RWPE1 (cell line): ENCODE data around the gene CARD10.
A peak's percentile ranks its signal among the peaks of the same experiment; 100 is the strongest.

Source experiments
- CTCF ChIA-PET: fragments of 350-600 bp; sonication (Branson Sonifier 250); formaldehyde crosslinking; extraction: SDS; loops from one replicate; lab custom pipeline; 2021; lab: Yijun Ruan, JAX
- POLR2A ChIA-PET: fragments of 400-600 bp; formaldehyde crosslinking; extraction: SDS; loops from one replicate; lab custom pipeline; 2020; ENCODE audit warnings: antibody characterized with exemption; ENCODE audit not compliant: low non-redundant PET; lab: Yijun Ruan, JAX
- DNase-seq: peaks from one replicate; pipeline ENCODE4 v3.0.0; 2012; ENCODE audit warnings: low spot score
- H3K27ac ChIP-seq: fragments of 450-650 bp; 2 replicates; pipeline ENCODE4 v1.5.1; 2017
- TF ChIP-seq, protein P1 (sequence below): fragments of 450-650 bp; conservative IDR thresholded peaks from 2 replicates; pipeline ENCODE4 v1.5.1; 2017; ENCODE audit warnings: low read depth, mild to moderate bottlenecking

Gene CARD10

DNA sequence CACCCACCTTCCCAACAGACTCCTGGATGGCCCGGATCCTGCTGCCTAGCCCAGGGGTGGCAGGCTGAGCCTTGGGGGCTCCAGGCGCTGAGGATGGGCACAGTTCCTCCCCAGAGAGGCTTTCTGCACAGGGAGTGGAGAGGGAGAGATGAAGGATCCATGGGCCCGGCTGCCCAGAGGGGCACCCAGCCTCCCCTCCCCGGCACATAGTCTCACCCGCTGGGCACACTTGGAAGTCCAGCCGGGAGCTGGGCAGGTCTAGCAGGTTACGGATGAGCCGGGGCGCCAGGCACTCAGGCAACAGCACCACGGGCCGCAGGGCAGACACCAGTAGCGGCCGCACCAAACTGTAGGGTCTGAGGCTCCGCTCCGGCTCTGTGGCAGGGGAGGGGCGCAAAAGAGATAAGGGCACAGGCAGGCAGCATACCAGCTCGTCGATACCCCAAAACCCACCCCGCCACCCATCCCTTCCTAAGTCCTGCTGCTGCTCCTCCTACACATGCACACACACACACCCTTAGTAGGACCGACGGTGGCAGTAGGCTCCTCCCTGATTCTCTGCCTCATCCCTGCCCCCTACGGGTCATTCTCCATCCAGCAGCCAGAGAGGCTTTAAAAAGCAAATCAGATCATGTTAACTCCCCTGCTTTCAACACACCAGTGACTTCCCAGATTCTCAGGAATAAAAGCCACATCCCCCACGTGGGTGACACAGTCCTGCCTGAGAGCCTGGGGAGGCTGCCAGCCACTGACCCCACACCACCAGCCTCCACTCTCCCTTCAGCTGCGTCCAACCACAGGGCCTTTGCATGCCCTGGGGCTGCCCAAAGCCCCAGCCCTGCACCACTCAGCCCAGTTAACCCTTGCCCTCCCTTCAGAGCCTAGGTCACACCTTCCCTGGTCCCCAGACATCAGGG lies 26.5 kb downstream of the CARD10 start:
- POLR2A ChIA-PET = no interaction called here
- CTCF ChIA-PET = interaction anchor here (0.6 to 0.8 kb wide), 4 partner anchors 20 to 255 kb away, joined by 3 to 4 read pairs (median 3); no protein-coding TSS in a partner anchor
- no peak for DNase-seq
- TF ChIP-seq, protein P1, sequence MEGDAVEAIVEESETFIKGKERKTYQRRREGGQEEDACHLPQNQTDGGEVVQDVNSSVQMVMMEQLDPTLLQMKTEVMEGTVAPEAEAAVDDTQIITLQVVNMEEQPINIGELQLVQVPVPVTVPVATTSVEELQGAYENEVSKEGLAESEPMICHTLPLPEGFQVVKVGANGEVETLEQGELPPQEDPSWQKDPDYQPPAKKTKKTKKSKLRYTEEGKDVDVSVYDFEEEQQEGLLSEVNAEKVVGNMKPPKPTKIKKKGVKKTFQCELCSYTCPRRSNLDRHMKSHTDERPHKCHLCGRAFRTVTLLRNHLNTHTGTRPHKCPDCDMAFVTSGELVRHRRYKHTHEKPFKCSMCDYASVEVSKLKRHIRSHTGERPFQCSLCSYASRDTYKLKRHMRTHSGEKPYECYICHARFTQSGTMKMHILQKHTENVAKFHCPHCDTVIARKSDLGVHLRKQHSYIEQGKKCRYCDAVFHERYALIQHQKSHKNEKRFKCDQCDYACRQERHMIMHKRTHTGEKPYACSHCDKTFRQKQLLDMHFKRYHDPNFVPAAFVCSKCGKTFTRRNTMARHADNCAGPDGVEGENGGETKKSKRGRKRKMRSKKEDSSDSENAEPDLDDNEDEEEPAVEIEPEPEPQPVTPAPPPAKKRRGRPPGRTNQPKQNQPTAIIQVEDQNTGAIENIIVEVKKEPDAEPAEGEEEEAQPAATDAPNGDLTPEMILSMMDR = peak; percentile 20; the same call in 1 of the 2 replicates
- H3K27ac ChIP-seq = peak overlapping the region; percentile 96

DNA sequence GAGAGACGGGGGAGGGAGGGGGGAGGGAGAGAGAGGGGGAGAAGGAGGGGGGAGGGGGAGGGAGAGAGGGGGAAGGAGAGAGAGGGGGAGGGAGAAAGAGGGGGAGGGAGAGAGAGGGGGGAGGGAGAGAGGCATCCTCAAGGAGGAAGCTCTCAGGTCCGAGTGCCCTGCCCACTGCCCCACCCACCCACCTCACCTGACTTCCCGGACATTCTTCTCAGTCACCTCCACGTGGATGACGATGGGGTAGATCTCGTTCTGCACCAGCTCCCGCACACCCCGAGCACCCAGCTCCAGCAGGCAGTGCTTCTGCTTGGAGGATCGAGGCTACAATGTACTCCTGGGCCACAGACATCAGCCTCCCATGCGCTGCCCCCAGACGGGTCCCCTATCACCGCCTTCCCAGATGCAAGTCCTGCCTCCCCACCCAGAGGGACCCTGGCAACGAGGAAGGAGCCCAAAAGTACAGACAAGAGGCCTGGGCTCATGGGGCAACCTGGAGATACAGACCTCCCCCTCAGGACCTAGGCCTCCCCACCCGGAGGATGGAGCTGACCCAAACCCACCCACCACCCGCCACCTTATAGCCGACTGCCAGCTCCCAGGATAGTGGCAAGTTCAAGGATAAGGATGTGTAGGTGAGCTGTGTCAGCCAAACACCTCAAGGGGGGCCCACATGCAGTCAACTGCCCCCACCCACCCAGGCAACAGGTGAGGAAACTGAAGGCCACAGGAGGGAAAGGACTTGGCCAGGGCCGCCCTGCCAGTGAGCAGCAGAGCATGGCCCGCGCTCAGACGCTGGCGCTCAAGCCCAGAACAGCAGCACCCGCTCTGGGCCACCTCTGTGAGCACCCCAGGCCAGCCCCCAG lies 27.4 kb downstream of the CARD10 start:
- ChIA-PET CTCF (interaction anchor here (0.7 to 1.1 kb wide), 3 partner anchors 19 to 78 kb away, joined by 3 to 4 read pairs (median 3); no protein-coding TSS in a partner anchor), POLR2A (no interaction called here)
- H3K27ac ChIP-seq = peak overlapping the region; percentile 96
- TF ChIP-seq, protein P1 = no peak
- peak; percentile 30 for DNase-seq

DNA sequence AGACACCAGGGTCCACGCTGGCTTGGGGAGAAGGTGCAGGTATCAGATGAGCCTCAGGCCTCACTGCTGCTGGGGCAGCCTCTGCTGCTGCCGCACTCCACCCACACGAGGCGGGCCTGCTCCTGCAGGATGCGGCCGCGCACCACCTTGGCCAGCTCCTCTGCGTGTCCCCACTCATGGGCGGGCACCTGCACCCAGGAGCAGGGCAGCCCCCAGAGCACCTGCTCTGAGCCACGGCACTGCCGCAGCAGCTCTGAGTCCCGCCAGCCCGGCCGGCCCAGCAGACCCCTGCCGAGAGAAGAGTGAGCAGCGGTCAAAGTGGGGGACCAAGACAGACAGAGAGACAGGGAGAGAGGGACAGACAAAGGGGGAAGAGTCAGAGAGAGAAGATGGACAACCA lies 28.1 kb downstream of the CARD10 start:
- ChIA-PET CTCF (interaction anchor here (1.1 kb wide), 1 partner anchor 19 kb away, joined by 3 read pairs; no protein-coding TSS in a partner anchor), POLR2A (no interaction called here)
- H3K27ac ChIP-seq = peak overlapping the region; percentile 52; the same call in 1 of the 2 replicates
- TF ChIP-seq, protein P1 = no peak
- no peak for DNase-seq

DNA sequence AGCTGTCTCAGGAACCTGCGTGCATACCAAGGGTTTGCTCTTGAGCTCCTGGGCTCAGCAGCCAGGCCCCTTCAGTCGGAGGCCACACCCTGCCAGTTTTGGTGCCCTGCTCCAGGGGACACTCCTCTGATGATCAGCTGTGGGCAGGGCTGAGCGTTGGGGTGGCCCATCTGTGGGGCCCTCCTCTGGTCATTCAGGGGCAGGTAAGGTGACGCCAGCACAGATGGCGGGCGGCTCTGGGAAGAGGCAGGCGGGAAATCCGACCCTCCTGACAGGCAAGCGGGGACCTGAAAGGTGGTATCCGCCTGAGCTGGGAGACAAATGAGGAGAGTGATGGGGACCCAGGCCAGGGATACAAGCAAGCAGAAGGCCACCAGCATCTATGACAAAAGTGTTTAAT lies 29.2 kb downstream of the CARD10 start:
- ChIA-PET CTCF (interaction anchor here (0.6 to 1.1 kb wide), 2 partner anchors 18 to 293 kb away, joined by 3 read pairs; no protein-coding TSS in a partner anchor), POLR2A (no interaction called here)
- TF ChIP-seq, protein P1 = no peak
- DNase-seq = no peak
- peak overlapping the region; percentile 52 for H3K27ac ChIP-seq

DNA sequence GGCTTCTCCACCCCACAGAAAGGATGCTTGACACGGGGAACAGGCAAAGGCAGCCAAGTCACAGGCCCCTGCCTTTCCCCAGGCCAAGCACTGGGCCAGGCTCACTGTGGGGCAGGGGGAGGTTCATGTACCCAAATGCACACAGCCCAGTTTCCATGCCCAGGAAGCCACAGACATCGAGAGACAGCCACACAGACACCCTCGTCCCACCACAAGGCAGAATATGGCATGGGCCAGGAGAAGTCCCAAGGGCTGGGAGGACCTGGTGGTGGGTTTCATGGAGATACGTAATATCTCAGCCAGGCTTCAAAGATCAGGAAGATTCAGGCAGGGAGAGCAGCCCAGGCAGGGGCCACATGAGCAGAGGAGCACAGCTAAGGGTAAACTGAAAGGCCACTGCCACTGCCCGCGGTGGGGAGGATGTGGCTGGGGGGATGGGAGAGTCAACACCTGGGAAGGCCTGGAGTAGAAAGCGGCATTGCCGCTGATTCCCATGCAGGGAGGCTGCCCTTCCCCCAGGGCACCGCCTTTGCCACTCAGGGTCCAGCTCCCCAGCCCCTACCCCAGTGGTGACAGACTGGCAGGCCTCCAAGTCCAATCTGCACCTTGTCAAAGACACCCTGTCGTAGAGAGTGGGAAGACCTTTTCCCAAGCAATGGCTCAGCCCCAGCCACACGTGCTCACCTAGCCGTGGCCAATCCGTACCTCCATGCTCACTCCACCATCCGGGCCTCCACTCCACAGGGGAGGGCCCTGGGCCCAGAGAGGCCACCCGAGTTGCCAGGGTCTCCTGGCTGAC lies 30.7 kb downstream of the CARD10 start:
- TF ChIP-seq, protein P1 = no peak
- DNase-seq = no peak
- ChIA-PET POLR2A (no interaction called here), CTCF (interaction anchor here (1.1 kb wide), 1 partner anchor 16 kb away, joined by 3 read pairs; no protein-coding TSS in a partner anchor)
- H3K27ac ChIP-seq = peak overlapping the region; percentile 52
